Choroid plexus epithelial cell (primary cell): Measurements from ENCODE around the gene EXOC4.

Experiments used
- DNase-seq: peaks from one replicate; pipeline ENCODE4 v3.0.0-alpha.2; 2010; ENCODE audit warnings: low read depth
- H3K4me3 ChIP-seq: 2 replicates; pipeline ENCODE4 v1.5.1; 2011; ENCODE audit warnings: low read depth, mild to moderate bottlenecking, control low read depth, low read length, moderate library complexity
- CTCF ChIP-seq: conservative IDR thresholded peaks from 2 replicates; pipeline ENCODE4 v1.5.1; 2011; ENCODE audit warnings: low read depth, mild to moderate bottlenecking, control low read depth, inconsistent platforms, low read length, moderate library complexity

EXOC4 gene

DNA sequence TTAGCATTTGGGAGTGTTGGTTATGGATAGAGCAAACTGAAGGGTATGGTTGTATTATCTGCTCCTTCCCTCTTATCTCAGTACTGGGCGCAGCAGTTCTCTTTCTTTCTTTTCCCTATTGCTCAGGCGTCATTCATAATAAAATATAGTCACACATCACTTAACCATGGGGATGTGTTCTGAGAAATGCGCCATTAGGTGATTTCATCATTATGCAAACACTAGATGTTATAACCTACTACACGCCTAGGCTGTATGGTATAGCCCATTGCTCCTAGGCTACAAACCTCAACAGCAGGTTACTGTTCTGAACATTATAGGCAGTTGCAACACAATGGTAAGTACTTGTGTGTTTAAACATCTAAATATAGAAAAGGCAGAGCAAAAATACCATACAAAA, 401.7 kb downstream of the EXOC4 start:
- H3K4me3 ChIP-seq = no peak overlapping the region
- no peak for TF ChIP-seq CTCF
- DNase-seq = no peak

DNA sequence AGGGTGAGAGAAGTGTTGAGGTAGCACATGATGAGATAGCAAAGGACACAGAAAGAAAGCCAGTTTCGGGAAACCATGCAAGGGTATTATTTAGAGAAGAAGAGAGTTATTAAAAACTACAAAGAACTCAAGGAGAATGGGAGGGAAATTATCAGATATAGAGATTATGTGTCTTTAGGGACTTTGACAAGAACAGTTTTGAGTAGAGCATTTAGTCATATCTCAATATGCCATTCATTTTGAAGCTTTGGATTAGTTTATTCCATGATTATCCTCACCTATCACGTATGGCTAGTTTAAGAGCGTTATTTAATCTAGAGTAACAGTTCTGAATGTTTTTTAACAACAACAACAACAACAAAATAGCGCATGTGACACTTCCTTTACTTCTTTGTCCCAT, 409.4 kb downstream of the EXOC4 start:
- no peak overlapping the region for H3K4me3 ChIP-seq
- no peak for DNase-seq
- TF ChIP-seq CTCF = no peak

GRCh38 chr7:133662830-133663229, 410.0 kb downstream of the EXOC4 start:
- no peak for TF ChIP-seq CTCF
- no peak overlapping the region for H3K4me3 ChIP-seq
- peak; percentile 22 for DNase-seq

DNA sequence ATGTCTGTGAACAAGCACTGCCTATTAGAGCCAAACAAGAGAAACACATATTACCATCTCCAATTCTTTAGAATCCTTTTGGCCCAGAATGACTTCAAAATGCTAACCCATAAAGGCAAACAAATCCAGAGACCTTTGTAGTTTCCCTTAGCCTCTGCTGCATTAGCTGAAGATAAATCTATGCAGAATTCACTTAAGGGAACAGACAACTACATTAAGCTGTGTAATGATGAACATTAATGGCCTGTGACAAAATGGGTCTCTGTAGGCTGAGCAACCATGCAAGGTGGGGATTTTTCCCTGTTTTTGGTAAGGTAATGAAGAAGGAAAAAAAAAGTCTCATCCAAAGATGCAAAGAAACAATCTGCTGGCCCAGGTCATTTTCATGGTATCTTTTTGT, 411.6 kb downstream of the EXOC4 start:
- no peak for DNase-seq
- H3K4me3 ChIP-seq = no peak overlapping the region
- no peak for TF ChIP-seq CTCF

GRCh38 chr7:133668296-133669060, 415.6 kb downstream of the EXOC4 start:
- peak; percentile 24 for DNase-seq
- no peak overlapping the region for H3K4me3 ChIP-seq
- TF ChIP-seq CTCF = no peak

GRCh38 chr7:133669061-133669455, 416.2 kb downstream of the EXOC4 start:
- no peak for DNase-seq
- no peak for TF ChIP-seq CTCF
- no peak overlapping the region for H3K4me3 ChIP-seq

GRCh38 chr7:133670250-133670649, 417.4 kb downstream of the EXOC4 start:
- no peak overlapping the region for H3K4me3 ChIP-seq
- no peak for TF ChIP-seq CTCF
- DNase-seq = no peak
